Neutrophil (primary cell): ENCODE data around the gene LRRC52.

Experiments used
- H3K27ac ChIP-seq: fragments of 200-600 bp; sonication (generic); 2 replicates; pipeline ENCODE4 v1.5.1; 2016; ENCODE audit warnings: mild to moderate bottlenecking, moderate library complexity
- H3K27me3 ChIP-seq: fragments of 200-600 bp; sonication (generic); 2 replicates; pipeline ENCODE4 v1.6.0; 2016; ENCODE audit warnings: mild to moderate bottlenecking
- H3K36me3 ChIP-seq: fragments of 200-600 bp; sonication (generic); 2 replicates; pipeline ENCODE4 v1.5.1; 2017
- H3K4me1 ChIP-seq, 2 experiments: fragments of 200-600 bp in 1 of 2; sonication (generic) in 1 of 2; 1 replicate in 1 of 2; 2 replicates in 1 of 2; pipeline versions ENCODE4 v1.5.1 to v1.6.1; 2013 to 2016; ENCODE audit warnings: low read depth in 1 of 2, low read length in 1 of 2, mild to moderate bottlenecking in 1 of 2, moderate library complexity in 1 of 2; ENCODE audit not compliant: control insufficient read depth in 1 of 2, insufficient read depth in 1 of 2
- H3K4me3 ChIP-seq, 2 experiments: fragments of 200-600 bp in 1 of 2; sonication (generic) in 1 of 2; 1 replicate in 1 of 2; 2 replicates in 1 of 2; pipeline ENCODE4 v1.5.1; 2013 to 2016; ENCODE audit warnings: low read depth in 1 of 2, low read length in 1 of 2, mild to moderate bottlenecking in 1 of 2, moderate library complexity in 1 of 2
- H3K9me3 ChIP-seq: fragments of 200-600 bp; sonication (generic); 2 replicates; pipeline ENCODE4 v1.5.1; 2016
- CTCF ChIP-seq: fragments of 200-600 bp; sonication (generic); IDR thresholded peaks from 2 replicates; pipeline ENCODE4 v1.5.1; 2016; ENCODE audit warnings: antibody characterized with exemption

The LRRC52 gene

GRCh38 chr1:165501330-165501969 is 42.4 kb upstream of the LRRC52 start:
- Histone ChIP-seq H3K4me3 (no peak overlapping the region), H3K4me1 (no peaks in the 10 kb centered on the region), H3K9me3 (no peaks in the 10 kb centered on the region), H3K27me3 (no peaks in the 10 kb centered on the region), H3K27ac (no peak overlapping the region), H3K36me3 (no peaks in the 10 kb centered on the region)
- TF ChIP-seq CTCF, result no peak

- no peaks in the 10 kb centered on the region for H3K9me3 ChIP-seq
- H3K27ac ChIP-seq, result no peak overlapping the region
- H3K36me3 ChIP-seq, result no peaks in the 10 kb centered on the region
- no peaks in the 10 kb centered on the region for H3K27me3 ChIP-seq
- H3K4me3 ChIP-seq, result no peak overlapping the region
- no peak for TF ChIP-seq CTCF
- no peaks in the 10 kb centered on the region for H3K4me1 ChIP-seq
These were observed 41.8 kb upstream of the LRRC52 start for GRCh38 chr1:165501970-165502348.

- no peaks in the 10 kb centered on the region for H3K9me3 ChIP-seq
- H3K4me1 ChIP-seq, result no peaks in the 10 kb centered on the region
- no peak for TF ChIP-seq CTCF
- no peak overlapping the region for H3K4me3 ChIP-seq
- H3K27me3 ChIP-seq, result no peaks in the 10 kb centered on the region
- no peak overlapping the region for H3K27ac ChIP-seq
- H3K36me3 ChIP-seq, result no peaks in the 10 kb centered on the region
These were observed 36.2 kb upstream of the LRRC52 start for GRCh38 chr1:165507570-165507969.

GRCh38 chr1:165508291-165508690 is 35.5 kb upstream of the LRRC52 start:
- H3K27me3 ChIP-seq, result no peaks in the 10 kb centered on the region
- no peaks in the 10 kb centered on the region for H3K4me1 ChIP-seq
- TF ChIP-seq CTCF, result no peak
- H3K4me3 ChIP-seq, result no peak overlapping the region
- H3K36me3 ChIP-seq, result no peaks in the 10 kb centered on the region
- H3K9me3 ChIP-seq, result no peaks in the 10 kb centered on the region
- H3K27ac ChIP-seq, result no peak overlapping the region

GRCh38 chr1:165512816-165513215 is 31.0 kb upstream of the LRRC52 start:
- Histone ChIP-seq H3K27me3 (no peaks in the 10 kb centered on the region), H3K4me3 (no peak overlapping the region), H3K9me3 (no peaks in the 10 kb centered on the region), H3K4me1 (no peaks in the 10 kb centered on the region), H3K36me3 (no peaks in the 10 kb centered on the region), H3K27ac (no peak overlapping the region)
- TF ChIP-seq CTCF, result no peak

- Histone ChIP-seq H3K9me3 (no peaks in the 10 kb centered on the region), H3K27ac (no peak overlapping the region), H3K4me3 (no peak overlapping the region), H3K36me3 (no peaks in the 10 kb centered on the region), H3K4me1 (no peaks in the 10 kb centered on the region), H3K27me3 (no peaks in the 10 kb centered on the region)
- TF ChIP-seq CTCF, result no peak
These were observed 27.3 kb upstream of the LRRC52 start for GRCh38 chr1:165516469-165516868.
